AG08395 (cell line): ENCODE results near the gene C6orf89.

Source experiments
- DNase-seq: peaks from one replicate; pipeline ENCODE4 v3.0.0; 2012; ENCODE audit warnings: mixed read lengths, low spot score

The C6orf89 gene

DNA sequence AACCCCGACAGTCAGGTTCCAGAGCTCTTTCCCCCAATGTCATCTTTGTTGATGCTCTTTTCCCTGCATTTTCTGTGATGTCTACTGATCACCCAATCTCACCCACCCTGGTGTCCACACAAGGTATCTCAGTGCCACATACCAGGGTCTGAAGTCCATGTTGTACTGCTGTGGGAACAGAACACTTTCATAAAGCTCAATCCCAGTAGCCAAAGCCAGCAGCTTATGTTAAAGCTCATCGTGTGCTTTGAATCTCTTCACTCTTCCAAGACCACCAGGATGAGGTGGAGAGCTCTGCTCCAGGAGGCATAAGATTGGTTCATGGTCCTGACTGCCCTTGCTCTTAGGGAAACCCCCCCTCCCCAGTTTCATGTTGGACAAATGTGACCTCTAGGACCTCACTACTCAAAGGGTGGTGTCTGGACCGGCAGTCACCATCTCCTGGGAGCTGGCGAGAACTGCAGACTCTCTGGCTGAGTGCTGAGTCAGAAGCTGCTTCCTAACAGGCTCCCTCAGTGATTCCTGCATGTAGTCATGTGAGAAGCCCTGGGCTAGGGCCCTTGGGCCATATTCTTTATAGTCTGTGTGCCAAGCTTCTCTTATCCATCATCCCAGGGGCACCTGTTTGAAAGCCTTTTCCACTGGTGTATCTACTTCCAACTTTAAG lies 33.1 kb upstream of the C6orf89 start:
- DNase-seq = peak; percentile 71

DNA sequence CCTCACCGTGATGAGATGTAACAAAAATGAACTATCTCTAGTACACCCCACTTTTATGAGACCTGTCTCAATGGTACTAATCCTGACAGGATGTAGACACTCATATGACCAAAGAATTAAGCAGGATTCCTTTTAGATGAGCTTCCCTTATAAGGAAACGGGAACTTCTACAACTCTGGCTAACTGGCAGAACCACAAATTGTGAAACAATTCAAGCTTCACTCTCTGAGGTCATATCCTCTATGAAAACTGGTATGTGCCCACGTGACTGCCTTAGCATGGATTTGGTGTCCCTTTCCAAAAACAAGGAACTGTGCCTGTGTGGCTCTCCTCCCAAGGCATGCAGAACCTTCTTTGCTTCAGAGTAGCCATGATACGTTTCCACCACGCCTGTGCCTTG lies 32.4 kb upstream of the C6orf89 start:
- DNase-seq = peak; percentile 78

DNA sequence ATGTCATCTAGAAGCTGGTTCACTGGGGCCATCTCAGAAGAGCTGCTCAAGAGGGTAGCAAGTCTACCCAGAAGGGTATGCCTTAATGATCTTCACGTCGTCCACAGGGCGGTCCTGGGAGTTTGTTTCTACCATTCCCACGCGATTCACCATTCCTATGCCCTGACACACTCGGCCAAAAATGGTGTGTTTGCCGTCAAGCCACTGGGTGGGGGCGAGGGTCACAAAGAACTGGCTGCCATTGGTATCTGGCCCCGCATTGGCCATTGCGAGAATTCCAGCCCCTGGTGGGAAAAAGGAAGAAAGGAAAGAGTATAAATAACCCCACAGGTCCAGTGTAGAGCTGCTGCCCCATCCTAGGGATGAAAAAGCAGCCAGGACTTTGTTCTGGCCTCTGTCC lies 30.0 kb upstream of the C6orf89 start:
- DNase-seq = no peak

DNA sequence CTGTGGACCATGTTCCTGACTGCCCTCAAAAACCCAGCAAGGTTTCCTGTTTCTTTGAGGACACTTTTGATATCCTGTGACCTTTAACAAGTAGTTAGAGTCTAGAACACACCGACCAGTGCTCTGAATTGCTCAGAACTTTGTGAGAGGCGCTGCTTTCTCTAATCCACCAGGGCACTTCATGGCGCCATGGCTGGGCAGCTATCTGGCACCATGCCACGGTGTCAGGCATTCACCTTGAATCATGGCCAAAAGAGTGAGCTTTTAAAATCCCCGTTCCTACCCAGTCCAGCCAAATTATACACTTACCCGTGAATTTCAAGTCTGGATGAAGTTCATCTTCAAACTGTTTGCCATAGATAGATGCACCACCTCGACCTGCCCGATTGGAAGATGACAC lies 29.5 kb upstream of the C6orf89 start:
- no peak for DNase-seq

DNA sequence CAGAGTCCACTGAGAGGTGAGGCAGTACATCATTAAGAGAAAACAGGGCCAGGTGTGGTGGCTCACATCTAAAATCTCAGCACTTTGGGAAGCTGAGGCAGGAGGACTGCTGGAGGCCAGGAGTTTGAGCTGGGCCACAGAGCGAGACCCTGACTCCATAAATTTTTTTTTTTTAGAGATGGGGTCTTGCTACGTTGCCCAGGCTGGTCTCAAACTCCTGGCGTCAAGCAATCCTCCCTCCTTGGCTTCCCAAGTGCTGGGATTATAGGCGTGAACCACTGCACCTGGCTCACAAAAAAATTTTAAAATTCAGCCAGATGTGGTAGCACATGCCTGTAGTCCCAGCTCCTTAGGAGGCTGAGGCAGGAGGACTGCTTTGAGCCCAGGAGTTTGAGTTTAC lies 28.4 kb upstream of the C6orf89 start:
- no peak for DNase-seq

DNA sequence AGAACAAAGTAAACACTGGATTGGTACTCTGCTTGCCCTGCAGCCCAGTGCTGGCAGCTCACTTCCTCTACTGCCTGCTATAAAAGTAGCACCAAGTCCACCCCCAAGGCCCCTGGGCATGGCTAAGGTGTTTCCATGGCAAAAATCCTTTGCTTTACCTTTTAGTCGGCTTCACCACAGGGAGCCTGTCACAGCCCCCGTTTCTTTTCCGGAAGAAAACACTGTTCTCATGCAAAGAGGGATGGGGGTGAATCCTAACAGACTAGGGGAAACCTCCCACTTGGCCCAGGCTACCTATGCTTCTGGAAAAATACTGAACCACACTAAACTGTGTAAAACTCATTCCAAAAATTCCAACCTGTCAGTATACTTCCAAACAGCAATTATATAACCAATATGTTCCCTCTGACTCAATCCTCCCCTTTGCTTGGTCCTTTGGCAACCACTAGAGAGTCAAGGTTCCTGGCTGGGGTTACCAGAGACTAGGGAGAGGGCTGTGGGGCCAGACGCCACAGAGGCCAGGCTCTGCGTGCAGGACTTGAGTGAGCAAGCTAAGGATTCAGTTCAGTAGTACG lies 27.3 kb upstream of the C6orf89 start:
- DNase-seq = peak; percentile 67

DNA sequence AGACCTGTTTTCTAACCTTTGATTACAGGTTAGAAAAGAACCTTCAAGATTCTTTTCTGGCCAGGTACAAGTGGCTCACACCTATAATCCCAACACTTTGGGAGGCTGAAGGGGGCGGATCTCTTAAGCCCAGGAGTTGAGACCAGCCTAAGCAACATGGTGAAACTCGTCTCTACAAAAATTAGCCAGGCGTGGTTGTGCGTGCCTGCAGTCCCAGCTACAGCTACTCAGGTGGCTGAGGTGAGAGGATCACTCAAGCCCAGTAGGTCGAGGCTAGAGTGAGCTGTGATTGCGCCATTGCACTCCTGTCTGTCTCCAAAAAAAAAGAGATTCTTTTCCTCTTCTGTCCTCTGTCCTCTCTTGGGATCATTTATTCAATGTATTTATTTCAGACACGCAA lies 25.6 kb upstream of the C6orf89 start:
- no peak for DNase-seq

DNA sequence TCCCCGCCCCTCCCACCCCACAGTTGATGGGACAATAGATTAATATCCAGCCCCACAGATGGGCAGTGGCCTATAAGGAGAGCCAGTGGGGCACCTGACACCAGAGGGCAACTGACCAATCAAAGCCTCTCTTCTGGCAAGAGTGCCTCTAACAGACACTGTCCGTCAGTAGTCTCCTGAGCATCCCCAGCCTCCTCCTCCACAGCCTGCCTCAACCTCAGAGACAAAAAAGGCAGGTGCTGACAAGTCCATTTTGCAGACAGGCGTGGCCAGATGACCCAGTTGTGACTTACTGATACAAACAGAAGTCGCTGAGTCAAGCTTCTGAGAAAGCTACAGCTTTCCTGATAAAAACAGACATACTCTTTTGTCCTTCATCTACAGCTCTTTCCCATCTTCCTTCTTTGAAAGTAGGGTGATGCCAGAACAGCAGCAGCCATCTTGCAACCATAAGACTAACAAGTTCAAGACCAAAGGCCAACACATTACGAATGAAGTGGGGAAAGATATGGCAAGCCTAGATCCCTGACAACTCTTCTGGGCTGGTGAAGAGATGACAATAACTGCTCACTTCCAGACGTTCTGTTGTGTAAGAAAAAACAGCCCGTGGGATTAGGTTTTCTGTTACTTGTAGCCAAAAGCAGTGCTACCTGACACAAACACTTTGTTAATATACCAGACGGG lies 23.4 kb upstream of the C6orf89 start:
- DNase-seq = no peak

DNA sequence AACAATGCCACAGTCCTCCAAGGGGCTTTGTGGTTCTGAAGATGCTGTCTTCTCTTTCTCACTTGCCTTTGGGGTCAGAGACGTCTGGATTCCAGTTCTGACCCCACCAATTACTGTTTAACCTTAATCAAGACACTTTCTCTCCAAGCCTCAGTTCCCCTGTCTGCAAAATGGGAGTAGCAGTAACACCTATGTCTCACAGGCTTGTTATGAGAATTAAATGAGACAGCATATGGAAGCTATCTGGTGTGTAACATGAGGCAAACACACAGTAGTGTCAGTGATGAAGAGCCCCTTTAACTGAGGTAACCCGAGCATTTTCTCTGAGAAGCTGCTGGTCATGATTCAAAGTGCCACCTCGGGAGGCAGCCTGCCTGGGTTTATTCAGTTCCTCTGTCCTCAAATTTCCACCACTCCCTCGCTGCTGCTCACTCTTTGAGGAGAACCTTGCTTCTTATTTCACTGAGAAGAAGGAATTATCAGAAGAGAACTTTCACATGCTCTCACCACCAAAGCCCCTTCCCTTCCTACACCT lies 22.8 kb upstream of the C6orf89 start:
- no peak for DNase-seq

DNA sequence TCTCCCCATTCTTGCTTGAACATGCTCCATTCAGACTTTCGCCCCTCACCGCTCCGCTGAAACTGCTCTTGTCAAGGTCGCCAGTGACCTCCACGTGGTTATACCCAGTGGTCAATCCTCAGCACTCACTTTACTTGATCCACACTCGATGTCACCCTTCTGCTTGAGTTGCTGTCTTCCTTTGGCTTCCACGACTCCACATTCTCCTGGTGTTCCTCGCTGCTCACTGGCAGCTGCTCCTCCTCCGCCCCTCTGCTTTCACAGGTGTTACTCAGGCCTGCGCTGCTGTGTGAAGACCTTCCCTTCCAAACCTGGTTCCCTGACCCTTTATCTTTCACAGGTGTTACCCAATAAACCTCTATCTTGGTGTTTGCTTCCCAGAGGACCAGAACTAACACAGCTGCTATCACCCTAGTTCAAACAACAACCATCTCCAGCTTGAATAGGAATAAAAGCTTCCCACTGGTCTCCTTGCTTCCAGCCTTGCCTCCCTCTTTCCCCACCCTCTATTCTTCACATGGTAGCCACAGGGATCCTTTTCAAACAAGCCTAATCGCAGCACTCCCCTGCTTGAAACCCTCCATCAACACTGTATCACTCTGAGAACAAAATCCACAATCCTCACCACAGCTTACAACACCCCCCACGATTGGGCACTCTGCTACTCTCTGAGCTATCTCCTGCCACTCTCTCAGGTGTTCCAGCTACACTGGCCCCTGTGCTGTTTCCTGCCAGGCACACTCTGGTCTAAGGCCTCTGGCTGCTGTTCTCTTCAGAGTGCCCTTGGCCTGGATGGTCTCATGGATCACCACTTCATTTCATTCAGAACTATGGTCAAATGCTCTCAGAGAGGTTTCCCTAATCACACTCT lies 21.8 kb upstream of the C6orf89 start:
- DNase-seq = no peak

DNA sequence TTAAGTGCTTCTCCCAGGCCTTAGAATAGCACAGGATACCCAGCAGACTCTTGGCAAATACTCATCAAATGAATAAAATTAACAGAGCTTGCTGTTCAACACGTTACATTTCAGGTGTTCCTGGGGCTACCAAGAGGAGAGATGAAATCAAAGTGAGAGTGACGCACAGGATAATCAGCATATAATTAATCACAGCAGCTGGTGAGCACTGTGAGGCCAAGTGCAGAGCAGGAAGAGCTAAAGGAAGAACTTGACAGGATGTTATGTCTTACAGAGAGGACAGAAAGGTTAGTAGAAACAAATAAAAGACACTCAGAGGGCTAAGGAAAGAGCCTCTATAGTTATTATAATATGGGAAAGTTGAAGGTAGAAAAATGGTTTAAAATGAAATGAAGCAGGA lies 19.9 kb upstream of the C6orf89 start:
- no peak for DNase-seq

DNA sequence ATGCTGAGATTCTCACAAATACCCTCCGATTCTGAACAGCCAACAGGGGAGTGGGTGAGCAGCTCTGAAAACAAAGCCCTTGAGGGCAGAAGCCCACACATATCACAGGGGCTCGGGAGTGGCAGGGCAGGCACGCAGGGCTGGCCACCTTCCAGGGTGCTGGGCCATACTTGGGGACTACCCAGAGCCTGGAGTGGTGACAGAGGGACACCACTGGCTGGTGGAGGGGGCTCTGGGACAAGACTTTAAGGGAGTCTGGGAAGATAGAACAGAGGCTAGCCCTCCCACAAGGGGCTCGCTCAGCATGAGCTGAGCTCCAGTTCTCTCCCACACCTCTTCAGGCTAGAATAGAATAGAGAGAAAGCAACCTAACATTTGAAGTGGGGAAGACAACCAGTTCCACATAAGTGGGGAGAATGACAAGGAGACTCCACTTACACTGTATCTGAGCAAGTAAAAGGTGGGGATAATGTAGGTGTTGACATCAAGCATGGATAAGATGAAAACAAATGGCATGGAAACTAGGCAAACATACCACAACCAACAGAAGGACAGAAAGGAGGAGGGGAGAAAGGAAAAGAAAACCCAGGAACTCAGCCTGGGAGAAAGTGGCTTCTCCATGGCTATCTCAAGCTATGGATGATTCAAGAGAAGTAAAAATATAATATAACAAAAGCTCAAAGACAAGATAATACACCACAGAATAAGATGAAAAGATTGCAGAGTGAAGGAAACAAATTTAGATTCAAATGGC lies 18.1 kb upstream of the C6orf89 start:
- DNase-seq = no peak

DNA sequence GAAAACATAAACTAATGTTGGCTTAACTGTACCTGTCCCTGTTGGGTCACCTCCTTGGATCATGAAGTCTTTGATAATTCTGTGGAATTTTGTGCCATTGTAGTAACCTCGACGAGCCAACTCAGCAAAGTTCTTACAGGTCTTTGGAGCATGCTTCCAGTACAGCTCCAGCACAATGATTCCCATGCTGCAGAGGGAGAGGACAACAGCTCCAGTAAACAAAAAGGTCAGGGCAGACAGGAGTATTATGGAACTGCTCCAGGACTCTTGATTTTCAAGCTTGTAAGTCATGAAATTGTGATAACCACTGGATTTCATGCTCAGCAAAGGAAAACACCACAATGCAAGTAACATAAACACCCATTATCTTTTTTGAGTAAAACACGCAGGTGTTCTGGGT lies 14.1 kb upstream of the C6orf89 start:
- DNase-seq = no peak

DNA sequence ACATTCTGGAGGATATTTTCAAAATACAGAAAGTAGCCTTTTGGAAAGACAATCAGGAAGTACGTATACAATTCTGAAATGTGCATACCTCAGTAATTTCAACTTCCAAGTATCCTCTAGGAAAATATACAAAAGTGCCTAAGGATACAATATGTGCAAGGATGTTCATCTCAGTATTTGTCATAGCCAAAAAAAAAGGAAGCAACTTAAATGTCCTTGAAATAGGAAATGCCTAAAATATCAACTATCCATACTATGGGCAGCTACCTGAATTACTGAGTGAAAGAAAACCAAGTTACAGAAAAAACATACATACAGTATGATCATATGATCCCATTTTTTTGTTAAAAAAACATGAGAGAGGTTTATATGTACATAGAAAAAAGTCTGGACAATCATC lies 12.6 kb upstream of the C6orf89 start:
- DNase-seq = no peak

DNA sequence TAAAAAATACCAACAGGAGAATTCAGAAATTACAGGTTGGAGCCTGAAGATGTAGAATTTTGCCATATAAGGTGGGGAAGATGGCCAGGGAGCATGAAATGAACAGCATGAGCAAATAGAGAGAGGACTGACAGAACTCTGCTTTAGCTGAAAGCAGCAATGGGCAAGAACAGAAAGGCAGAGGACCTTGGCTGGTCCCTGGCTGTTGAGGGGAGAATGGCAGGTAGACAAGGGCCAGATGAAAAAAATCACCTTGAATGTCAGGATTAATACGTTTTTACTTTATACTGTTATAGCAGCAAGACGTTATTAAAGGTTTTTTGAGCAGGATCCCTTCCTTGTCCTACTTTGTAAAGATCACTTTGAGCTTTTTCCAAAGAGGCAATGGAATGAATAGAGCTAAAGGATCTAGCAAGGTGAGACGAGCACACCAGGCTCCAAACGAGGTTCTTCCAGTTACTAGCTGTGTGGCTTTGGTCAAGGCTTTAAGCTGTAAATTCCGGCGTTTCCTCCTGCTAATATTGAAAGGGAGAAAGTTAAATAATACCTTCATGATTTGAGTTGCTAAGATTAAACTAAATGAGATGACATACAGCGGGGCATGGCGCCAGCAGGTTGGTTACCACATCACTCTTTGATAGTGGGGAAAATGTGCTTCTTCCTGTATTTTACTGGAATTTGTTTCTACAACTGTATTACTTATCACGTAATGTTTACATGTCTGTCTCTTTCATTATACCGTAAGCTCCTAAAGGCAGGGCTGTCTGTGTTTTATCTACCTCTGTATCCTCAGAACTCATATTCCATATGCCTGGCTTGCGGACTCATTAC lies 11.9 kb upstream of the C6orf89 start:
- no peak for DNase-seq

DNA sequence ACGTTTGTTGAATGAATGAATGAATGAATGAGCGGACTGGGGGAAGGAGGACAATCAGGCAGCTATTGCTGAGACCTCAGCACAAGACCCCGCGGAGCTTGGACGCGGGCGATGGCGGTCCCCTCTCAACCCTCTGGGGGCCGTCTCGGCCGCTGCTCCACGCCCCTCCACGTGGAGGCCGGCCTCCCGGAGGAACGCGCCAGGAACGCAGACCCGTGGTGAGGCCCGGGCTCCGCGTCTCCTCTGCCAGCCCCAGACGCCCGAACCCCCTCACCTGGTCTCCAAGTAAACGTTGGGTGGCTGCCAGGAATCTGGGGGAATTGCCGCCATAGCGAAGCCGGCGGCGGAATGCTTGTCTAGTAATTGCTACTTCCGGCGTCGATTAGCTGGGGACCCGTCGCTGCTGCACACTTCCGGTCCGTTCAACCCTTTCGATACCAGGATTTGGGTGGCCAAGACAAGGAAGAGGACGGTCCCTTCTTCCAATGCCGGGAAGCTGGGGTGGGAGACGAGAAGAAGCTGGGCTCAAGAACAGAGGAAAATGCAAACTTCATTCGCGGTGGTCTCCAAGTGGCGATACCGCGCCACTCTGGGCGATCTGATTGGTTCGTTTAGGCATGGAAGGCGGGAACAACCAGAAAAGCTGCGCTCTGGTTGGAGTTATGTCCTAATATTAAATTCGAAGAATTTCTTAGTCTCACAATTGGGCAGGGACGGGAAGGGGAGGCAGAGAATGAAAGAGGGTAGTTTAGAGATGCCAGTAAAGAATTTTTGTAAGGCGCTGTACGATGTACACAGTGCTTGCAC lies 11.1 kb upstream of the C6orf89 start, which contains the start of gene PPIL1:
Gene PPIL1, minus strand, starts transcription at position 361 of the 807 bp plus-strand sequence. Its CDS starts 31 bp downstream, at position 330.
- DNase-seq = peak; percentile 96

DNA sequence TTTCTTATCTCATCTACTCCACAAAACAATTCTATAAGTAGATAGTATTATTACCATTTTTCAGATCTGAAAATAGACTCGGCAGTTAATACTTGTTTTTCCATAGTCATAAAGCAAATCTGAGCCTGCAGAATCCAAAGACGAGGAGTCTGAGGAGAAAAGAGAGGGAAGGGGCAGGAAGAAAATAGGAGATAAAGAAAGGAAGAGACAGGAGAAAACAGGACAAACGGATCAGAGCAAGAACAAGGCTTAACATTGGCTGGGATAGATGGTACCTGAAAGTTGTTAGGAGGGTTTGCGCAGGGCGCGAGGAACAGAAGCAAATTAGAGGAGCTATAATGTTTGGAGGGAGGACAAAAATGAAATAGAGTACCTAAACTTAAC lies 10.5 kb upstream of the C6orf89 start:
- no peak for DNase-seq

DNA sequence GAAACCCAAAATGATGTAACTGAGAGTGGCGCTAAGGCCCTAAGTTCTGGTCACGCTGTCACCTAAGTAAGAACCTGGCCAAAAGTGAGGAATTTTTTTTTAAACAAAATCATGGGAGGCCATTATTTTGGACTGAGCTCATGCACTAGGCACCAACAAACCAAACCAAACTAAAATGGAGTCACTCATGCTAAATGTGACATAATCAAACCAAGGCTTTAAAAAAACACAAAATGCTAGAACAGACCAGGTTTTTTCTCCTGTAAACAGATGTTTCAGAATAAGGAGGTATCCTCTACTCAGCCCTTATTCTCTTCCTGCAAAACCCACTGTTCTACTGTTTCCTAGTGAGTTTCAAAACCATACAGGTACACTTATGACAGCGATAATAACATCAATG lies 1.1 kb upstream of the C6orf89 start:
- DNase-seq = no peak

DNA sequence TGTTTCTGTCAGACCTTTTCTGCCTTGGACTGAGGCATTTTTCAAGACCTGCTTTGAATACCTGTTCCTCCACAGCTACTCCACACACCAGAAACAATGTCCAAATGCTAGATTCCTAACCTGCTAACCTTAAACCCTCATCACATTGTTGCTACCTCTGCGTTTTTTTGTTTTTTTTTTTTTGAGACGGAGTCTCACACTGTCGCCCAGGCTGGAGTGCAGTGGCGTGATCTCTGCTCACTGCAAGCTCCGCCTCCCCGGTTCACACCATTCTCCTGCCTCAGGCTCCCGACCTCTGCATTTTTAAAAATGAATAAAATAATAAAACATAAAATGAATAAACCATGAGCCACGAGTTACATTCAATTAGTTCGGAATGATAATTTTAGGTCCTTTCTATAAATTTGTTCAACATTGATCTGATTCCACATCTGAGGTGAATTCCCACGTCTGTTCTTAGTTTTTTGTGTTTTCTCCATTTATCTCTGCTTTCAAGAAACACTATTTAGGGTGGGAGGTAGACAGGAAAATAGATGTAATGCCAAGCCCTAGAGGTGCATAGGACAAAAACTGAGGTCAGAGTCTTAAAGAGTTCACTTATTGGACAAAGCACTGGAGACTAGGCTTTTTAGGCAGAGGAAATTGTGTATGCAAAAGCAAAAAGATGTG lies 1.3 kb downstream of the C6orf89 start:
- DNase-seq = no peak
